NCI-H1105 treated with DMSO at 0.1 percent for 48 hours (cell line): ENCODE data around the gene COTL1.

Source experiments
- DNase-seq: peaks from one replicate; lab custom pipeline; 2025; lab: John Stamatoyannopoulos, UW

The COTL1 gene

DNA sequence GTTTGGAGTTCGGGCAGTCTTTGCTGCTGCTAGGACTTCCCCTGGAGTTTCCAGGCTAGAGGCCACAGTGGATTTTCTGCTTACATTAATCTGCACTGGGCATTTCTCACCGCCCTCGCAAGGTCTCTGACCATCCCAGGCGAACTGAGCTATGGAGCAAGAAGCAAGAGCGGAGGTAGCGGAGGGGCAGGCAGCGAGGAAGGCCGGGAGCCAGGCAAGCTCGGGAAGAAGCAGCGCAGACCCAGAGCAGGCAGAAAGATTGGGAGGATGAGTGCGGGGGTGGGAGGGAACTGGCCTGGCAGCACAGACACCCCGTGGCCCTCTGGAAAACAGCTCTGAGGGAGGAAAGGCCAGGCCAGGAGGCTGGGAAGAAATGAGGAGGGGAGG lies 3.8 kb downstream of the COTL1 start:
- no peak for DNase-seq

DNA sequence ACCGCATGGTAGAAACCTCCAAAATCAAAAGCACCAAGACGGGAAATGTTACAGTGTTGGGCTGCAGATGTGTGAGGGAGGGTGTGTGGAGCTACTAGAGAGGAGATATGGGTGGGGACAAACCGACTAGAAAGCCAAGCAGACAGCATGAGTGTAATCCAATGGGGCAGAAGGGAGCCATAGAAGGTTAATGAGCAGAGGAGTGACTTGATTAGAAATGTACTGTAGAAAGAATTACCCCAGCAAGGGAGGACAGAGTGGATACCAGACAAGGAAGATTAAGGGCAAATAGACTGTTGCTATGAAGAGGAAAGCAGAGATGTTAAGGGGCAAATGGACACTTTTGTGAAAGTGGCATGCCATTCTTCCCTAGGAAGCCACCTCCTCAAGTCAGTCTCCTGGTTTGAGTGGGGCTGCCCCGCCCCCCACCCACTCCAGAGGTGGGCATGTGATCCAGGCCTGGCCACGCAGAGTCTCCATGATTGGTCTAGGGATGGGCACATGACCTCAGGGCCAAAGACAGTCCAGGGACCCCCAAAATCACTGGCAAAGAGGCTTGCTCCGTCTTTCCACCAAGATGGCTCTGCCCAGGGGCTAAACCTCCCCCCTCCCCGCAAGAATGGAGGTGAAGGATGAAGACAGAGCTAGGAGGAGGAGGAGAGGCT lies 4.3 kb downstream of the COTL1 start:
- no peak for DNase-seq

DNA sequence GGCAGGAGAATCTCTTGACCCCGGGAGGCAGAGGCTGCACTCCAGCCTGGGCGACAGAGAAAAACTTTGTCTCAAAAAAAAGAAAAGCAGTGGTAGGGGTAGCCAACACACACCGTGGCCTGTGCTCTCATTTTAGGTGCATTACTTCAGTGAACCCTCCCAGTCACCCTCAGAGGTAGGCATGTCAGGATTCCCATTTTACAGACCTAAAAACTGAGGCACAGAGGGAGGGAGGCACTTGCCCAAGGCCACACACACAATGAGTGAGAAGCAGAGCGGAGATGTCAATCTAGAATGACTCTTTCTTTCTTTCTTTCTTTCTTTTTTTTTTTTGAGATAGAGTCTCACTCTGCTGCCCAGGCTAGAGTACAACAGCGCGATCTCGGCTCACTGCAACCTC lies 5.2 kb downstream of the COTL1 start:
- DNase-seq, result no peak

DNA sequence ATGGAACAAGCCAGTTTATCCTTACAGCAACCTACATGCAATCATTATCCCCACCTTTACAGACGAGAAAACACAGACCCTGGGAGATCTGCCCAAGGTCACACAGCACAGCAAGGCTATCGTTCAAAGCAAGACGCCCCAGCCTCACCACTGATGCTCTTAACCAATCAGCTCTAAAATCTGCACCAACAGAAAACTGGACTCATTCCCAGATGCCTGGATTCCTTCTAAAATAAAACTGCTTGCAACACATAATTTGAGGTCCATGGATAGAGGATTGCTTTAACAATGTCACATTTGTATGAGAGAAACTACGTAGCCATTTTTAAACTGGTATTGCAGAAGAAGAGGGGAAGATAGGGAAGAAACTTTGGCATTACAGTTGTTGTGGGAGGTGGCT lies 6.8 kb downstream of the COTL1 start:
- no peak for DNase-seq

DNA sequence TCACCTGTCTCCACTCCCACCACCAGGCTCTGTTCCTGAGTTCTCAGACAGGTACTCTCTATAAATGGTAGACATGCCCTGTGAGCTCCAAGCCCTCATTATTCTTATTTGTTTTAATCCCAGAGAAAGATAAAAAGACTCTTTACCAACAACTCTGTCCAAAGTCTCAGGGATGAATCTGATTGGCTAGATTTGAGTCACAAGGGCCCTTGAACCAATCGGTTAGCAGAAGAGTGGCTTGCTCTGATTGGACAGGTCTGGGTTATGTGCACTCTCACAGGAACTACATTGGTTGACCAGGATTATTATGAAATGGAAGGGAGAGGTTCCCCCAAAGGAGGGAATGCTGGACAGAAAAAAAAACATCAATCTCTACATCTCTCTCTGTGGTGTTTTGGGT lies 7.5 kb downstream of the COTL1 start:
- no peak for DNase-seq

DNA sequence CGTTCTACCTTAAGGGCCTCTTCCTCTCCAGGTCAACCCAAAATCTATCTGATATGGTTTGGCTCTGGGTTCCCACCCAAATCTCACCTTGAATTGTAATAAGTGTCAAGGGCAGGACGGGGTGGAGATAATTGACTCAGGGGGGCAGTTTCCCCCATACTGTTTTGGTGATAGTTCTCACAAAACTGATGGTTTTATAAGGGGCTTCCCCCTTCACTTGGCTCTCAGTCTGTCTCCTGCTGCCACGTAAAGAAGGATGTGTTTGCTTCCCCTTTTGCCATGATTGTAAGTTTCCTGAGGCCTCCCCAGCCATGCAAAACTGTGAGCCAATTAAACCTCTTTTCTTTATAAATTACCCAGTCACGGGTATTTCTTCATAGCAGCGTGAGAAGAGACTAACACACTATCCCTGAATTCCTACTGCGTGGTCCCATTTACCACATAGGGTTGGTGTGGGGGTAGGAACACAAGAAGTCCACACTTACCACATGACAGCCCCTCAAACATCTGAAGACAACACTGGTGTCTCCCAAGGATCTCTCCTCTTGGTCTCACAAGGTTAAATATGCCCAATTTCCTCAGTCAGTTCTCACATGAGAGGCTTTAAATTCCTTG lies 8.2 kb downstream of the COTL1 start:
- no peak for DNase-seq

DNA sequence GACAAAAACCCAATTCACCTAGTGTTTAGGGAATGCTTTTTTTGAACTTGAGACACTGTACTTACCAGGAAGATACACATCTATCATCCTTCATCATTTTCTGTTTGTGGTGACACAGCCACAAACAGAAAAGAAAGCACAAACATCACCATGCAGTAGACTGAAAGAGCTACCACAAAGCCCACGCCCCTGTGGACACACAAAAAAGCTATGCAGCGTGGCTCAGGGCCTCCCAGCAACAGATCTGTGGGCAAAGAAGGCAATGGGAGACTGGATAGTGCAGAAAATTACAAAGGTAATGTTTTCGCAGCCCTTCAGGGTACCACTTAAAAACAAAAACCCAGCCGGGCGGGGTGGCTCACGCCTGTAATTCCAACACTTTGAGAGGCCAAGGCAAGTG lies 9.6 kb downstream of the COTL1 start:
- no peak for DNase-seq

DNA sequence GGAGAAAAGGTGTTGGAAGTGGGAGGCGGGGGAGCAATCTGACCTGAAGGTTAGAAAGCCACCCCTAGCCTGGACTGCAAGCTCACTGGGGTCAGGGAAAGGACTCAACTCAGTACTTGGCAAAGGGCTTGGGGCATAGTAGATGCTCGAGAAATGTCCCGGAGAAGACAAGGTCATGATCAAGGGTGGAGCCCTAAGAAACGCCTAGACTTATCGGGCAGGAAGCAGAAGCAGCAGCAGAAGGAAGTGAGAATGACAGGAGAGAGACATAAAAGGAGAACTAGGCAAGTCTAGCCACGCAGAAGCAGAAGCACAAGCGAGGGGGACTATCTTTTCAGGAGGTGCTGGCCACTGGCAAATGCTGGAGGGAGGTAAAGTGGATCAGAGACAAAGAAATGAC lies 10.2 kb downstream of the COTL1 start:
- no peak for DNase-seq

DNA sequence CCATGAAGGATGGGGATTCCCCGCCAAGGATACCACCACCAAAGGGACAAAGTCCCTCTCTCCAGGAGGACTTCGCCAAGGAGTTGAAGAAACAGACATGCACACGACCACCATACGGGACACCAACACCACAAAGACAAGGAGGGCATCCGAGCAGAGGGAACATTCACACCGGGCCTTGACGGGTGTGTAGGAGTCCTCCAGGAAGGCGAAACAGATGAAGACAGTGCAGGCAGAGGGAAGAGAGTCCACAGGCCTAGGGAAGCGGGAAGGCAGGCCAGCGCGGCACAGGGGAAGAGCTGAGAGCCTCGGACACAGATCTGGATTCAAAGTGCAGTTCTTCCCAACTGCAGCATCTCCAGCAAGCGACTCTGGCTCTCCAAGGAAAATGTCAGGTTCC lies 10.8 kb downstream of the COTL1 start:
- DNase-seq, result no peak

DNA sequence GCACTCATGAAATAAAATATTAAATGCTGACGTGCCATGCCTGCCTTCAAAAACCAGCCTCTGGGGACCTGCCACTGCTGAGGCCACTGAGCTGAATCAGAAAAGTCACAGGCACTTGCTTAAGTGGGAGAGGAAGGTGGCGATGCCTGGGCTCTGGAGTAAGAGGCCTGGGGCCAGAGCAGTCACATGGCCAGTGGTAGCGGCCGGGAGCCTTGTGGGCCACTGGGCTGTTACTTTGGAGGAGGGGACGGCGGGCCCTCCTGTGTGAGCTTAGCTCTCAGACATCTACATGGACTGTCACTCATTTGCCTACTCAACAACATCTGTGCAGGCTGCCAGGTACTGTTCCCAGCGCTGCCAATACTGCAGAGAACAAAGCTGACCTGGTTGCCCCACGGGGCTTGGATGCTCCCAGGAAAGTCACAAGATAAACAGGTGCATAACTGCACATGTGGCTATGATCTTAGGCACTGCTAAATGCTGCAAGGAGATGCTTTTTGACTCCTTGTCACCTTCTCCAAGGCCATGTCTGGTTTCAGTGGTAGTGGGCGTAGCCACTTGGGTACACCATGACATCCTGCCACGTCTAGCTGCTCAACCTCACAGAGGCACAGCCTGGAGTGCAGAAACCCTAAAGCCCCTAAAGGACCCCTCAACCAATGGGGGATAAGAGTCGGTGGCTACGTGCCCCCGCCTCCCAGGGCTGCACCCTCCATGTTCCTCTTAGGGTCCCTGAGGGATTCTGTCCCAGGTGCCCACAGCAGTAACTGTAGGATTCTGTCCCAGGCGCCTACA lies 11.6 kb downstream of the COTL1 start:
- DNase-seq, result no peak

DNA sequence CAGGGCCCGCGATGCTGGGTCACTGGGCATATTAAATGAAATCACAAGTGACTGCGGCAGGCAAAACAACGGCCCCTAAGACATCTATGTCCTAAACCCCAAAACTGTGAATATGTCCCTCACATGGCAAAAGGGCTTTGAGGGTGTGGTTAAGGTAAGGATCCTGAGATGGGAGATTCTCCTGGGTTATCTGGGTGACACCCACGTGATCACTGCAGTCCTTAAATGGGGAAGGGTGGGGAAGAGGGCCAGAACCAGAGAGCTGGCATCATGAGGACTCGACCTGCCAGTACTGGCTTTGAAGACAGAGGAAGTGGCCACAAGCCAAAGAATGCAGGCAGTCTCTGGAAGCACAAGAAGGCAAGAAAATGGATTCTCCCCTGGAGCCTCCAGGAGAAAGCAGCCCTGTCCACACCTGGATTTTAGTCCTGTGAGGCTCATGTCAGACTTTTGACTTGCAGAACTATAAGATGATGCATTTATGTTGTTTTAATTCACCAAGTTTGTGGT lies 12.5 kb downstream of the COTL1 start:
- DNase-seq, result no peak

DNA sequence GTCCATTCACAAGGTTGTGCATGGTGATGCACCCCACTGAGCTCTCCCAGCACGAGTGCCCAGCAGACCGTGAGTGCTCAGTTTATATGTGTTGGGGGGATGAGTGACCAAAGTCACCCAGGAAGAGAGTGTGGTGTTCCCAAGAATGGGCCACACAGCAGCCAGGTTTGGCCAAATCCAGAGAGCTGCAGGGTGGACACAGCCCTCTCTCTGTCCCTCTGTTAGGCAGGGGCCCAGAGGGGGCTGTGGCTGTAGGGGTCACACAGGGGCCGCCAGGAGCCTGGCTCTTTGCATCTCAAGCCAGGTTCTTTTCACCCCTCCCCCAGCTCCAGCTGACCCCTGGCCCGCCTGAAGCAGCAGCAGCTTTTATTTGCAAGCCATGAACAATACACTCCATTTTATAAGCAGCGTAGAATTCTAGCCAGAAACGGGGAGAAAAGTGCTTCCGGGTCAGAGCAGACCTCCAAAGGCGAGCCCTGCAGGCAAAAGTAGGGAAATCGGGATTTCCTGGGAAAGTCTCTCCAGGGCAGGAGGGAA lies 13.3 kb downstream of the COTL1 start:
- no peak for DNase-seq

DNA sequence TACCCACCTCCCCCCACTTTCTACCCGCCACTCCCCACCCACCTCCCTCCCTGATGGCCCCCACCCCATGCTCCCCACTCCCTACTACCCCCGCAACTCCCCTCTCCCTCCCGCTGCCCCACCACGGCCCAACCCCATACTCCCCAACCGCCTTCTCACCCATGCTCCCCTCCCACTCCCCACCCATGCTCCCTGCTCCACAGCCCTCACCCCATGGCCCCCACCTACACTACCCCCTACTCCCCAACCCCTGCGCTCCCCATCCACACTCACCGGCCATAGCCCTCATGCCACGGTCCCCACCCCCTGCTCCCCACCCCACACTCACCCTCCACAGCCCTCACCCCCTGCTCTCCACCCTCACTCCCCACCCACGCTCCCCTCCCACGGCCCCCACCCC lies 13.9 kb downstream of the COTL1 start:
- no peak for DNase-seq

DNA sequence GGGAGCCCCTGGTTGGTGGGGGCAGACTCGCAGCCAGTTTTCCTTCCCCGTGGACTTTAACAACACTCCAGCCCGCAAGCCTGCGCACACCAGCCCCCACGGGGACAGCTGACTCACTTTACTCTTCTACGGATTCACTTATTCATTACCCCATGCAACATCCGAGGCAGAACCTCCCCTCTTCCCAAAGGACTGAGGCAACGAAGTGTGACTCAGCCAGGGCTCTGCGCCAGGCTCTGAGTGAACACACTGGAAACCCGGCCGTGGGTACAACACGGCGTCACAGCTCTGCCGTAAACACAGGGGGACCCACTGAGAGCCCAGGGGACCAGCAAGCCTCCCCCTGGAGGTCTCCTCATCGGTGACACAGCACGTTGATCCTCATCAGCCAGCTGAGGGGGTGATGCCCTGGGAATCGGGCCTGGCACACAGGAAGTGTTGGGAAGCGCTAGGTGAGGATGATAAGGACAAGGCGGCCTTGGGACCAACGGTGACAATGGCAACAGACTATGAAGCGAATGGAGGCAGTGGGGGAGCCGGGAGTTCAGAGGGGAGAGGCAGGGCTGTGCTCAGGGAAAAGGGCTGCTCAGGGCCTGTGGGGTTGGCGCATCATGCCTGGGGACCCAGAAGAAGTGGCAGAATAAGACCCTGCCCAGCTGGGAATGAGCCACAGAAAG lies 14.6 kb downstream of the COTL1 start:
- DNase-seq, result no peak

DNA sequence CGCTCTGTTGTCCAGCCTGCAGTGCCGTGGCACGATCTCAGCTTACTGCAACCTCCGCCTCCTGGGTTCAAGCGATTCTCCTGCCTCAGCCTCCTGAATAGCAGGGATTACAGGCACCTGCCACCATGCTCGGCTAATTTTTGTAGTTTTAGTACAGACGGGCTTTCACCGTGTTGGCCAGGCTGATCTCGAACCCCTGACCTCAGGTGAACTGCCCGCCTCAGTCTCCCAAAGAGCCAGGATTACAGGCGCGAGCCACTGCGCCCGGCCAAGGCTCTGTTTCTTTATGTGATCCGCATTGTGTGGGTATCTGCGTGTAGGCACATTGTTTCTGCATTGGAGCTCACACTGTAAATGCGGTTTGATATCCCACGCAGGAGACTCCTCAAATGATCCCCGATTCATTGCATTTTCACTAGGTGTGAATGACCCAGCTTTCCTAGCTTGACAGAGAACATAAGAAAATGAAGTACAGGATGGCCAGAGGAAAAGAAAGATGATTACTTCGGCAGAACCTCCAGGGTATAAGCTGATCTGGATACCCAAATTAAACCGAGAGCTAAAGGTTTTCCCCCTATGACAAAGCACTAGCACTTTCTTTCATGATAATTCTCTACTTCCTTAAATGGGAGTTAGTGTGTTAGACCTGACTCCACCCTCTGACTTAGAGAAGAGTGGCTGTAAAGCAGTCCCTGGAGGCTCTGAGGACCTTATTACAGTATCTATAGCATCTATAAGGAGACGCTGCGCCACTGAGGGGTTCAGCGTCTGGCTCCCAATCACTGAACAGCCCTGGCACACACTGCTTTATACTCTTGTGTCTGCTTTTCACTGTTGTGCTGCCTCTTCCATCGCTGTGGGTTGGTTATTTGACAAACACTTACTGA lies 17.3 kb downstream of the COTL1 start:
- DNase-seq, result no peak

DNA sequence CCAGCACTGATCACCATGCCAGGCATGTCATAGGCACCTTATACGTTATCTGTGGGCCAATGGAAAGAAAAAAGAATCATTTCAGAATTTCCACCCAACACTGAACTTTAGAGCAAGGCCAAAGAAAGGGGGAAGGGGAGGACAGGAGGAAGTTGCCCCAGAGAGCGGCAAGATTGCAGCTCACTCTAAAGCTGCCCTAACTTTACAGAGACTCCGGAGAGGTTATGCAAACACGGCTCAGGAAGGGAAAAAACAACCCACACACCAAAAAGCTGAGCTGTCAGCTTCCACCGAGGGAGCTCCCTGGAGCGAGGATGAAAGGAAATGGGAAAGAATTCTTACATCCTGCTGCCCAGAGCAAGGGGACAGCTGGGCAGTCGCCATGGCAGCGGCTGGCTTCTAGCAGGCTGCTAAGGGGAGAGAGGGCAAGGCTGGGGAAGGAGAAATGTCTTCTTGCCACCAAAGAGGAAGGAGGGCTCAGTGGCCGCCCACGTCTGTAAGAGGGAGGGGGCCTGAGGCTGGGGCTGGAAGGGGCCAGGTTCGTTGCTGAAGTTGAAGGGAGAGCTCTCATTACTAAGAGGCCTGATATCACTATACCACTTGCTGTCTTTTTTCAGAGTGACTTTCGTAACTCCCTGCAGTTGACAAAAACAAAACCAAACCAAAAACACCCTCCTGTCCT lies 18.2 kb downstream of the COTL1 start:
- DNase-seq, result no peak

DNA sequence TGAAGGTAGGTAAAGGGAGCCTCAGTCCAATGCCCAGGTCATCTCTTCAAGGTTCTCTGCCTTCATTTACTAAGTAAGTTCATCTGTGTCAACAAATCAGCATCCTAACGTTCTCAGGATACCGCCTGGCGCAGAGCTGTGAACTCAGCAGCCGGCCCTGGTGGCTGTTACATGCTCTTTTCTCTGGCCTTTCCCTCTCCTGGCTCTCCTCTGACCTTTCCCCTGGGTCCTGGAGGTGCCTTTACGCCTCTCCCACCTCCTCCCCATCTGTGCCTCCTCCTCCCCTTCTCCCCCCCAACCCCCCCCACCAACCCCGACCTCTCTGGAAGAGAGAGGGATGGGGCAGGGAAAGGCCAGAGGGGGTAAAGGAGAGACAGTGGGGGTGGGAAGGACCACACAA lies 19.5 kb downstream of the COTL1 start:
- DNase-seq, result no peak

DNA sequence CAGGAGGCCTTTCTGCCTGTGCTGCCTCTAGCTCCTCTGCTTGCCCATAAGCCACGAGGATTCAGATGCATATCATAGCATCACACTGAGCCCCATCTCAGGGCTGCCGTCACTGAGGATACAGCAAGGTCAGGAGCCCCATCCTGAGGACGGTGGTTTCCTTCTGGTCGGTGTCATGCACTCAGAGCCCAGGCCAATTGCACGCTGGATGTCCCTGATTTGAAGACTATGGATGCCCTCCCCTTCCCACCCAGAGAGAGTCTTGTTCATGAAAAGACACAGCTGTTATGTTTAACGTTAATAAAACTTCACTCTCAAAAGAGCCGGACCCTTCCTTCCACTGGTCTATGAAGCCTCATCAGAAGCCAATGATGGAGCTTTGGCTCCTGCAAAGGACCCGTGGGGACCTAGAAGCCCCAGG lies 19.9 kb downstream of the COTL1 start:
- DNase-seq, result no peak

DNA sequence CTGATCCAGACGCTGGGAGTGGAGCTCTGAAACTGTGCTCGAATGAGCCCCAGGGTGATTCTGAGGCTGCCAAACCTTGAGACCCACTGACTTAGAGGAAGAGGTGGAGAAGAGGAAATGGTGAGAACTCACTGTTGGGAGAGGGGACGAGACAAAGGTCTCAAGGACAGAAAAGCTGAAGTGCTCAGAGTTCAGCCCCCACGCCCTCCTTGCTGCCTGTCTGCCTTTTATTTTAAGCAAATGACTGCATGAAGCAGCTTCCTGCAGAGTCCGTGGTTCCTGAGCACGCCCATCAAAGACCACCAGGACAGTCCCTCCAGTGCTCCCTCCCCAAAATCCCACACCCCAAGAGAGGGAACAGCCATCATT lies 20.4 kb downstream of the COTL1 start:
- no peak for DNase-seq

DNA sequence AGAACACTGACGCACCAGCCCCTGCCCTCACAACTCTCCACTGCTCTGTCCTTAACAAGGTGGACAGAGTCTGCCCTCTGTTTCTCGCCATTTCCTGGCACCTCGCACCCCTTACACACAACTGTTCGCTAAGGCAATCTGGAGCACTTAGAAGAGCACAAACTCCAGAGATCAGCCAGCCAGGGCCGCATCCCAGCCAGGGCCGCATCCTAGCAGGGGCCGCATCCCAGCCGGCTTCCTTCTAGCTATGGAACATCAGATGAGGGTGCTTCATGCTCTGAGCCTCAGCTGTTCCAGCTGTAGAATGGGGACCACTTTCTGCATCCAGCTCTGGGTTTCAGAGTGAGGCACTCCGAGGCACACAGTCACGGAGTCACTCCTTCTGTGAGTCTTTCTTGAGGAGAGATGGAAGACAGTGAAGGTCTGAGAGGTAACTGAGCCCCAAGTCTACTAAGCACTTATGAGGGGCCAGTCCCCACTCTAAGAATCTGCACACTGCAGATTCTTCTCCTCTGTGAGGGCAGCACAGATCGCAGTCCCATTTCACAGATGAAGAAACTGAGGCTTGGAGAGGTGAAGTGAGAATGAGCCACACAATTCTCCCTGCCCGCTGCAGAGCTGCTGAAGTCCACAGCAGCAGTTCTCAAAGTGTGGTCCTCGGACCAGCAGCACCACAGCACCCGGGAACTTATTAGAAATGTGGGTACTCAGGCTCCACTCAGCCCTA lies 20.9 kb downstream of the COTL1 start:
- DNase-seq, result no peak
